BE2C (cell line): ENCODE measurements around the gene DTX1.

Experiments
- DNase-seq: peaks from one replicate; pipeline ENCODE4 v3.0.0-alpha.2; 2020
- H3K27me3 ChIP-seq: fragments of 250-450 bp; sonication (Bioruptor Pico); 2 replicates; pipeline ENCODE4 v1.5.1; 2020; ENCODE audit warnings: mild to moderate bottlenecking
- H3K36me3 ChIP-seq: fragments of 250-450 bp; sonication (Bioruptor Pico); 2 replicates; pipeline ENCODE4 v1.5.1; 2020; ENCODE audit warnings: mild to moderate bottlenecking
- H3K4me1 ChIP-seq: fragments of 250-450 bp; sonication (Bioruptor Pico); 2 replicates; pipeline ENCODE4 v1.5.1; 2020
- H3K4me3 ChIP-seq: 2 replicates; pipeline ENCODE4 v1.5.1; 2011; ENCODE audit warnings: low read depth, low read length
- H3K9me3 ChIP-seq: fragments of 250-450 bp; sonication (Bioruptor Pico); 2 replicates; pipeline ENCODE4 v1.5.1; 2020
- CTCF ChIP-seq: IDR thresholded peaks from 2 replicates; pipeline ENCODE4 v1.5.1; 2012; ENCODE audit warnings: mild to moderate bottlenecking, low read depth, low read length

The DTX1 gene

GRCh38 chr12:113142173-113142885 is 85.8 kb downstream of the DTX1 start:
- TF ChIP-seq CTCF: no peak
- Histone ChIP-seq H3K36me3 (no peaks in the 10 kb centered on the region), H3K4me3 (no peak overlapping the region), H3K9me3 (no peaks in the 10 kb centered on the region), H3K4me1 (no peaks in the 10 kb centered on the region), H3K27me3 (no peaks in the 10 kb centered on the region)
- DNase-seq: no peak

- no peak for TF ChIP-seq CTCF
- no peaks in the 10 kb centered on the region for H3K27me3 ChIP-seq
- H3K4me3 ChIP-seq: no peak overlapping the region
- DNase-seq: no peak
- no peaks in the 10 kb centered on the region for H3K36me3 ChIP-seq
- H3K4me1 ChIP-seq: no peaks in the 10 kb centered on the region
- H3K9me3 ChIP-seq: no peaks in the 10 kb centered on the region
Measured at GRCh38 chr12:113142886-113143332, 86.4 kb downstream of the DTX1 start.

DNA sequence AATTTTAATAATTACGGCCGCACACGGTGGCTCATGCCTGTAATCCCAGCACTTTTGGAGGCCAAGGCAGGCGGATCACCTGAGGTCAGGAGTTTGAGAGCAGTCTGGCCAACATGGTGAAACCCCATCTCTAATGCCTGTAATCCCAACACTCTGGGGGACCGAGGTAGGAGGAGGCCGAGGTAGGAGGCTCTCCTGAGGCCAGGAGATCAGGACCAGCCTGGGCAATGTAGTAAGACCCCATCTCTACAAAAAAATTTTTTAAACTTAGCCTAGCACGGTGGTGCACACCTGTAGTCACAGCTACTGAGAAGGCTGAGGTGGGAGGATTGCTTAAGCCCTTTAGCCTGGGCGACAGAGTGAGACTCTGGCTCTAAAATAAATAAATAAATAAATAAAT is 87.4 kb downstream of the DTX1 start:
- H3K9me3 ChIP-seq: no peaks in the 10 kb centered on the region

GRCh38 chr12:113144806-113145205 is 88.3 kb downstream of the DTX1 start:
- no peak for DNase-seq
- TF ChIP-seq CTCF: no peak
- H3K27me3 ChIP-seq: no peaks in the 10 kb centered on the region
- no peak overlapping the region for H3K4me3 ChIP-seq
- H3K4me1 ChIP-seq: no peaks in the 10 kb centered on the region
- H3K9me3 ChIP-seq: no peaks in the 10 kb centered on the region
- H3K36me3 ChIP-seq: no peaks in the 10 kb centered on the region

More for the DNA sequence above, 87.4 kb downstream of the DTX1 start:
- Histone ChIP-seq H3K4me1 (no peaks in the 10 kb centered on the region), H3K36me3 (no peaks in the 10 kb centered on the region), H3K27me3 (no peaks in the 10 kb centered on the region), H3K4me3 (no peak overlapping the region)
- no peak for DNase-seq
- no peak for TF ChIP-seq CTCF

DNA sequence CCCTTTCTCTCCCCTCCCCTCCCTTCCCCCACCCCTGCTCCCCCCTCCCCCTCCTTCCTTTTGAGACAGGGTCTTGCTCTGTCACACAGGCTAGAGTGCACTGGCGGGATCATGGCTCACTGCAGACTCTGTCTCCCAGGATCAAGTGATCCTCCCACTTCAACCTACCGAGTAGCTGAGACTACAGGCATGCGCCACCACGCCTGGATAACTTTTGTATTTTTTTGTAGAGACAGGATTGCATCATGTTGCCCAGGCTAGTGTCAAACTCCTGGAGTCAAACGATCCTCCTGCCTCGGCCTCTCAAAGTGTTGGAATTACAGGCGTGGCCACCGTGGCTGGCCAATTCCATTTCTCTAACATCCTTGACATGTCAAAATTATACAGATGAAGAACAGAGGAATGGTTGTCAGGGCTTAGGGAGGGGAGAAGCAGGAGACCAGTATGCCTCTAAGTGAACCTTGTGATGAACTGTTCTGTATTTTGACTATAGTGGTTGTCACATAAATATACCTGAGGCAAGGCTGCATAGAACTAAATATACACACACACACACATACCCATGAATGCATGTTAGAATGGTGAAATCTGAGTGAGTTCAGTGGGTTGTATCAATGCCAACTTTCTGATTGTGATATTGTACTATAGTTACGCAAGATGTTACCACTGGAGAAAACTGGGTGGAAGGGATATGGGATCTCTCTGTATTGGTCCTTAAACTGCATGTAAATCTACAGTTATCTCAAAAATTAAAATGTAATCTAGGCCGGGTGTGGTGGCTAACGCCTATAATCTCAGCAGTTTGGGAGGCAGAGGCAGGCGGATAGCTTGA is 89.4 kb downstream of the DTX1 start:
- no peaks in the 10 kb centered on the region for H3K9me3 ChIP-seq
- no peak for DNase-seq
- no peaks in the 10 kb centered on the region for H3K27me3 ChIP-seq
- TF ChIP-seq CTCF: no peak
- no peaks in the 10 kb centered on the region; the same call in 1 of the 2 replicates for H3K4me1 ChIP-seq
- H3K36me3 ChIP-seq: no peaks in the 10 kb centered on the region
- H3K4me3 ChIP-seq: no peak overlapping the region

DNA sequence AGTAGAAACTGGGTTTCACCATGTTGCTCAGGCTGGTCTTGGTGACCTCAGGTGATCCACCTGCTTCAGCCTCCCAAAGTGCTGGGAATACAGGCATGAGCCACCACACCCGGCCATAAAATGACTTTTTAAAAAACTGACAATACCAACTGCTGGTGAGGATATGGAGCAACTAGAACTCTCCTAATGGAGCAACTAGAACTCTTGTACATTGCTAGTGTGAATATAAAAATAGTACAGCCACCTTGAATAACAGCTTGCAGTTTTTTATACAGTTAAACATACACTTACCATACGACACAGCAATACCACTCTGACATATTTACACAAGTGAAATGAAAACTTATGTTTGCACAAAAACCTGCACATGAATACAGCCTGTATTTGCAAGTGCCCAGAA is 90.5 kb downstream of the DTX1 start:
- no peak for TF ChIP-seq CTCF
- no peaks in the 10 kb centered on the region; the same call in 1 of the 2 replicates for H3K27me3 ChIP-seq
- no peak for DNase-seq
- H3K9me3 ChIP-seq: no peaks in the 10 kb centered on the region
- H3K36me3 ChIP-seq: no peaks in the 10 kb centered on the region
- no peaks in the 10 kb centered on the region; the same call in 1 of the 2 replicates for H3K4me1 ChIP-seq
- no peak overlapping the region for H3K4me3 ChIP-seq
